ELF-1 (cell line): ENCODE data around the gene OLFML1.

Experiments
- DNase-seq: peaks from one replicate; pipeline ENCODE4 v3.0.0-alpha.2; 2016; ENCODE audit warnings: low read depth, low spot score

The OLFML1 gene

DNA sequence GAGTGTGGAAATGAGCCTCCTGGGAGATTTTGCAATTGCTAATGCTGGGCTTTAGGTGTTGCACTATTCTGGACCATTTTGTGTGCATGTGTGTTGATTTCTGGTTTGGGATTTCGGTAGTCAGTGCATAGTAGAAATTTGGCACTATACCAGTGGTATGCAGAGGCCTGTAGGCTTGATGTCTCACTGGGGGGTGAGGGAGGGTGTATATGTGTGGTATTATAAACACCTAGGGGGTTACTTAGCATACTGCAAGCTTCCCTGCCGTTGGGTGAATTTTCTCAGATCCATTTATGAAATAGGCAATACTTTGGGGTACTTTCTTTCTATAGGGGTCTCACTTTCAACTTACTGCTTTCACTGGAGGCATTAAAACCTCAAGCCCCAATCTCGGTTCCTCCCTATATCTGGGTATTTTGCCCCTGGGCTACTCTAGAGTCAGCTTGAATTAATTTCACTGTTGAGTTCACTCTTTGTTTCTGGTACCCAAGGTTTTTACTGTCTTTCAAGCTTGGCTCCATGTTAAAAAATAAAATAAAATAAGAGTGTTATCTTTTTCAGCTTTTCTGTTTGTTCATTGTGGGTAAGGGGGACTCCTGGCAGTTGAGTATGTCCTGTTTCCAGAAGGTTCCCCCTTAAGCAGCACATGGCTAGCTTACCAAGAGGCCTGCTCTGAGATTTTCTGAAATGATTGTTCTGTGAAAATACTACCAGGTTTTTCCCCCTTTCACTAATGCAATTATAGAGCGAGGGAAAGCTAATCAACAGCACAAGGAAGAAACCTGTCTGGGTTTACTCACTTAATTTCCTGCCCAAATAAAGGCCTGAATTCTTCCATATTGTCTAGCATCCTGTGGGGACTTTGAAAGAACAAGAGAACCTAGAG lies 74.3 kb downstream of the OLFML1 start:
- DNase-seq = no peak
